Activated CD4-positive, alpha-beta T cell treated with anti-CD3 and anti-CD28 coated beads for 36 hours (primary cell): Measurements from ENCODE around the gene AMN1. TPM values are rescaled to one million over a fixed set of nuclear protein-coding genes. Genes with fewer than 3 reads are reported as not detected.

Experiments
- ATAC-seq: fragments of 200-7000 bp; cut with Tn5 transposase; one replicate; pipeline ENCODE4 v1.10.0; 2021; ENCODE audit warnings: mild to moderate bottlenecking, moderate library complexity
- CTCF ChIA-PET: fragments of 350-600 bp; sonication (Branson Sonifier 250); formaldehyde crosslinking; loops from one replicate; lab custom pipeline; 2021; ENCODE audit warnings: antibody characterized with exemption; lab: Charles Lee
- POLR2A ChIA-PET: fragments of 350-600 bp; sonication (Branson Sonifier 250); formaldehyde crosslinking; loops from one replicate; lab custom pipeline; 2021; ENCODE audit warnings: antibody characterized with exemption, inconsistent platforms; lab: Charles Lee
- DNase-seq: peaks from one replicate; pipeline ENCODE4 v3.0.0-alpha.2; 2020
- H3K27ac Mint-ChIP-seq: one replicate; pipeline ENCODE4 v1.8.0; 2021; ENCODE audit warnings: mixed read lengths
- H3K27me3 Mint-ChIP-seq: one replicate; pipeline ENCODE4 v1.8.0; 2021; ENCODE audit warnings: mixed read lengths
- H3K36me3 Mint-ChIP-seq: one replicate; pipeline ENCODE4 v1.8.0; 2021; ENCODE audit warnings: low read depth, mixed read lengths
- H3K4me1 Mint-ChIP-seq: one replicate; pipeline ENCODE4 v1.8.0; 2021; ENCODE audit warnings: mixed read lengths
- H3K4me3 Mint-ChIP-seq: one replicate; pipeline ENCODE4 v1.8.0; 2021; ENCODE audit warnings: mild to moderate bottlenecking, moderate library complexity, mixed read lengths
- H3K9me3 Mint-ChIP-seq: one replicate; pipeline ENCODE4 v1.8.0; 2021; ENCODE audit warnings: low read depth, mixed read lengths
- intact Hi-C, 2 experiments: fragments of 100-400 bp; cut with DNase I in 1 of 2; cut with micrococcal nuclease in 1 of 2; formaldehyde crosslinking; loops; one replicate each; pipeline versions ENCODE4 v1.14.2 to v1.15.1; 2022 to 2024; cut with DNase I, micrococcal nuclease
- total RNA-seq, 2 experiments: library from RNA; stranded (reverse); gene quantifications; one replicate each; pipeline ENCODE4 v1.2.3, GENCODE V29; 2021

AMN1 gene
- total RNA-seq, 2 experiments from 2014 or later = 5.1 to 5.8 TPM

DNA sequence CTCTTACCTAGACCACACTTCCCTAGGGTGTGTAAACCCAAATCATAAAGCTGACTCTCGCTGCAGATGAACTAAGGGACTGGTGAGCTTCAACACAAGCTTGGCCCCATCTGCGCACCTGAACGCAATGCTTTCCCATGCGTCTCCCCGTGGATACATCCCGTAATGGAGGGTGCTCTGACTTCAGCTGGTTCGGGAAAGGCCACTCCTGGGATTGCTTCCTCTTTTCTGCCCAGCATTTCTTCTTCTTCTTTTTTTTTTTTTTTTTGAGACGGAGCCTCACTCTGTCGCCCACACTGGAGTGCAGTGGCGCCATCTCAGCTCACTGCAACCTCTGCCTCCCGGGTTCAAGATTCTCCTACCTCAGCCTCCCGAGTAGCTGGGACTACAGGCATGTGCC, 97.0 kb downstream of the AMN1 start:
- POLR2A ChIA-PET = no interaction called here
- ATAC-seq (no peak), DNase-seq (no peak)
- no peaks in the 10 kb centered on the region for H3K9me3 Mint-ChIP-seq
- no peaks in the 10 kb centered on the region for H3K36me3 Mint-ChIP-seq
- H3K27ac Mint-ChIP-seq = no peak overlapping the region
- CTCF ChIA-PET = interaction anchor here (0.6 to 0.7 kb wide), 2 partner anchors 152 to 180 kb away, joined by 3 read pairs; no protein-coding TSS in a partner anchor
- no peak overlapping the region for H3K4me3 Mint-ChIP-seq
- no peaks in the 10 kb centered on the region for H3K27me3 Mint-ChIP-seq
- intact Hi-C loops = loop anchor here in 1 of 2 experiments (10.0 kb wide), 1 partner anchor 517 kb away; no protein-coding TSS in a partner anchor
- peaks cover 5% of the 10 kb centered on the region for H3K4me1 Mint-ChIP-seq

DNA sequence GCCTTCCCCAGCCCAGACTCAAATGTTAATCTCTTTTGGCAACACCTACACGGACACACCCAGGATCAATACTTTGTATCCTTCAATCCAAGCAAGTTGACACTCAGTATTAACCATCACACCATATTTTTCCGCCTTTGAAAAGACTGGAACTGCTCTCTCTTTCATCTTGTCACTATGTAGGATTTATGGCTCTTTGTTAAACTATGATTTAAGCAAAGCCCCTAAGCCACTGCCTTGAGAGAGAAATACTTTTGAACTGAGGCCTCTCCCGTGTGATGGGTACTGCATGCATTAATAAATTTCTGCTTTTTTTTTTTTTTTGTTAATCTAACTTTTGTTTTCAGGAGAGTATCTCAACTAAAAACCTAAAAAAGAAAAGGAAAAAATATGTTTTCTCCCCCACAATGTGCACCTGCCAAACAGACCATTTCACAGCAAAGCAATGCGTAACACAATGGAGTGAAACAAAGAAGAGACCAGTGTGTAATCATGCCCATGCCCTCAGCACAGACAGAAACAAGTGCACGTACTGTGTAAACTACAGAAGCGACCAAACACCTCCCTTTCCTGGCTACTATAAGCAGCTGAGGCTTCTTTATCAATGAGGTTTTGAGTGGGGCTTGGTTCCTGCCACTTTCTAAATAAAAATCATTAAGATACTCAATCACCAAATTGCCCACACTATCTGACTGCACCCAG, 97.6 kb downstream of the AMN1 start:
- Mint-ChIP-seq H3K36me3 (no peaks in the 10 kb centered on the region), H3K9me3 (no peaks in the 10 kb centered on the region), H3K27ac (no peak overlapping the region), H3K27me3 (no peaks in the 10 kb centered on the region), H3K4me3 (no peak overlapping the region), H3K4me1 (peaks cover under 1% of the 10 kb centered on the region)
- DNase-seq = no peak
- no peak for ATAC-seq
- ChIA-PET POLR2A (no interaction called here), CTCF (interaction anchor here (0.6 kb wide), 2 partner anchors 61 to 180 kb away, joined by 3 read pairs; no protein-coding TSS in a partner anchor)
- intact Hi-C loops = loop anchor here in 1 of 2 experiments (10.0 kb wide), 1 partner anchor 516 kb away; no protein-coding TSS in a partner anchor

DNA sequence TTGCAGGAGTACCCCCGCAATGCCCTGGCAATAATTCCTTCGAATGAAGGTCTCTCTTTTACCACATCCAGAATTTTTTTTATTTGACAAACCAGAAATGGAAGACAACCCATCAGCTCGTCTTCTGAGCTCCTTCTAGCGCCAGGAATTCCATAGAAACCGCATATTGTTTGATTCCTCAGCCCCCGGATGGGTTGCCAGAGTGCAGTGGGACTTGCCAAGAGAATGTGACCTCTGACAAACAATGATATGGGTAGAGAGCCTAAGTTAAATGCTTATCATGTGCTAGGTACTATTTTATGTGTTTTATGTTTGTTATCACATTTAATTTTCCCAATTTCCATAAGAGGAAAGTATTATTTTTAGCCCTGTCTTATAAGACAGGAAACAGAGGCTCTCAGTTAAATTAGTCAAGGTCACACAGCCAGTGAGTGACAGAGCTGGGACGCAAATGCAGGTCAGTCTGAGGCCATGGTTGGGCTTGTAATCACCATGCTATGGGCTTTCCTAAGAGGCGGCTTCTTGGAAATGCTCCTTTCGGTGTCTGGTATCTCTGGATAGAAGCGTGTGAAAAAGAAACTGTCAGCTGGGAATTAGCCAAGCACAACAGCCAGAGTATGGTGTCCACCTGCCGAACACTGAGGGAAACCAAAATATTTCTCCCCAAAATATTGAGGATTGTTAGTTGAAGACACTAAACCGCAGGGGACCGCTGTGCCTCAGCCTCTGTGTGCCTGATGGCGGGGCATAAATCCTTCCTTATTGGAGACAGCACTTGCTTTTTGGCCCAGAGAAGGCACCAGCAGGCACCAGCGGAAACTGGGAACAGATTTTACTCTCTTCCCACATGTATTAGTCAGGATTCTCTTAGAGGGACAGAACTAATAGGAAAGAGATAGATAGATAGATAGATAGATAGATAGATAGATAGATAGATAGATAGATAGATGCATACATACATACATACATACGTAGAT, 98.8 kb downstream of the AMN1 start:
- POLR2A ChIA-PET = no interaction called here
- Mint-ChIP-seq H3K4me3 (no peak overlapping the region), H3K27me3 (no peaks in the 10 kb centered on the region), H3K4me1 (peaks cover 3% of the 10 kb centered on the region), H3K36me3 (no peaks in the 10 kb centered on the region), H3K9me3 (no peaks in the 10 kb centered on the region), H3K27ac (no peak overlapping the region)
- CTCF ChIA-PET = interaction anchor here (0.7 kb wide), 1 partner anchor 819 kb away, joined by 3 read pairs; no protein-coding TSS in a partner anchor
- intact Hi-C loops = loop anchor here in 1 of 2 experiments (10.0 kb wide), 1 partner anchor 515 kb away; no protein-coding TSS in a partner anchor
- ATAC-seq (no peak), DNase-seq (no peak)

DNA sequence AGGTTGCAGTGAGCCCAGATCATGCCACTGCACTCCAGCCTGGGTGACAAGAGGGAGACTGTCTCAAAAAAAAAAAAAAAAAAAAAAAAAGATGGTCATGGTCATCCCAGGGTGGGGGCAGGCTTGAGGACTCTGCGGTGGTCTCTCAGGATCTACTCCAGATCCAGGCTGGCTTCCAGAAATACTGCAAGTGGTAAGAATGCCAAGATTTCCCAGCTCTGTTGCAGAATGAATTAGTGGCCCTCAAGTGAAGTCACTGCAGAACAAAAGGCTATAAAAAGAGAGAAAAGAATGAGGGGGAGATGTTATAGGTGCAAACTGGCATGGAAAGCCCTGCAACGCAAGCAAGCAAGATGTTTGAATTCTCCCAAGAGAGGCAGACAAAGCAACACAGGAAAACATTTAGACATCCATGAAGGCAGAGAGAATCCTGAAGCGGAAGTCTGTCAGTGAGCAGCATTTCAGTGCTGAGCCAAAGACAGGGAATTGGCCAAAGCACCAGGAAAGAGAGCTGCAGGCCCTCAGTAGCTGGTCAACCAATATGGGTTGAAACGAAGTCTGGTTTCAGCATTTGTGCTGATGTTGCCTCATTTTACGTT, 101.3 kb downstream of the AMN1 start:
- no peaks in the 10 kb centered on the region for H3K27me3 Mint-ChIP-seq

DNA sequence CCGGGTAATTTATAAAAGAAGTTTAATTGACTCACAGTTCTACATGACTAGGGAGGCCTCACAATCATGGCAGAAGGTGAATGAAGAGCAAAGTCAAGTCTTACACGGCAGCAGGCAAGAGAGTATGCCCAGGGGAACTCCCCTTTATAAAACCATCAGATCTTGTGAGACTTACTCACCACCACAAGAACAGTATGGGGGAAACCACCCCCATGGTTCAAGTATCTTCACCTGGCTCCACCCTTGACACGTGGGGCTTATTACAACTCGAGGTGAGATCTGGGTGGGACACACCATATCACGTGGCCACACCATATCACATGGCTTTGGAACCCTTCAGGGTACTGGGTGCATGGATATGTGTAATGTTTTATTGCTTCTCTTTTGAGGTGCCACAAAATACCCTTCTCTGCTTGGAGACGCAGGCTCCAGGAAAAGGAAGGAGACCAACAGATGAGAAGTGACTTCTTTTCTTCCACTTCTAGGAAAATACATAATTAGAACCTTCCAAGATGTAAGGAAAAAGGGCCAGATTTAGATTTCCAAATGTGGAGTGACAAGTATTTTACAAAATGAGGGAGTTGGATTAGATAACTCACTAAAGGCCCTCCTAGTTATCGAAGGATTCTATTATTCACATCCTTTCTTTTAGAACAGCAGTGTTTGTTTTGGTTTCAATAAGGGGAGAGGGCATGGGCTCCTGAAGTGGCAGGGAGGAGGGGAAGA, 102.4 kb downstream of the AMN1 start:
- H3K36me3 Mint-ChIP-seq = no peaks in the 10 kb centered on the region
- DNase-seq (peak; percentile 9), ATAC-seq (peak; percentile 49)
- H3K4me1 Mint-ChIP-seq = peaks cover 3% of the 10 kb centered on the region
- no peaks in the 10 kb centered on the region for H3K27me3 Mint-ChIP-seq
- POLR2A ChIA-PET = no interaction called here
- no peak overlapping the region for H3K4me3 Mint-ChIP-seq
- no peaks in the 10 kb centered on the region for H3K9me3 Mint-ChIP-seq
- CTCF ChIA-PET = no interaction called here
- intact Hi-C loops = no loop called here
- H3K27ac Mint-ChIP-seq = no peak overlapping the region

More for the DNA sequence above, 101.3 kb downstream of the AMN1 start:
- Mint-ChIP-seq H3K36me3 (no peaks in the 10 kb centered on the region), H3K4me1 (peaks cover 3% of the 10 kb centered on the region), H3K4me3 (no peak overlapping the region), H3K9me3 (no peaks in the 10 kb centered on the region), H3K27ac (no peak overlapping the region)
- ATAC-seq = no peak
- intact Hi-C loops = no loop called here
- no peak for DNase-seq
- CTCF ChIA-PET = interaction anchor here (1.0 kb wide), 1 partner anchor 32 kb away, joined by 3 read pairs; the partner anchor contains the start of gene ETFBKMT
- POLR2A ChIA-PET = interaction anchor here (0.5 kb wide), 1 partner anchor 340 kb away, joined by 3 read pairs; no protein-coding TSS in a partner anchor

DNA sequence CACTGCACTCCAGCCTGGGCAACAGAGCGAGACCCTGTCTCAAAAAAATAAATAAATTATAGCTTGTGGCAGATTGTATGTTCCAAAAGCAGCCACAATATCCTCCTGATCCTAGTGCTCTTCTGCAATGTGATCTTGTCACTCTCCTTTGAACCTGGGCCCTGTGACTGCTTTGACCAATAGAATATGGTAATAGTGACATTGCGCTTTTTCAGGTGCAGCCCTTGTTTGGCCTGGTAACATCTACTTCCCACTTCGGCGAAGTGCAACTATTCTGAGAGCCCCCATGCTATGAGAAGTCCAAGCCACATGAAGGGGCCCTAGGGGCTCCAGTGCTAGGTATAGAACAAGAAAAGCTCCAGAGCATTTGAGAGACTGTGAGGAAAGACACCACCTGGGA, 106.8 kb downstream of the AMN1 start:
- intact Hi-C loops = no loop called here
- Mint-ChIP-seq H3K27me3 (no peaks in the 10 kb centered on the region), H3K36me3 (no peaks in the 10 kb centered on the region), H3K27ac (no peak overlapping the region), H3K4me1 (peaks cover 3% of the 10 kb centered on the region), H3K4me3 (no peak overlapping the region), H3K9me3 (no peaks in the 10 kb centered on the region)
- POLR2A ChIA-PET = no interaction called here
- CTCF ChIA-PET = no interaction called here
- no peak for DNase-seq
- ATAC-seq = no peak

Other genes with a start within 250 kb of the AMN1 start
- under 1 TPM; 0.32 to 0.48 TPM for gene DENND5B, start 137.9 kb downstream of the AMN1 start, total RNA-seq
- 1 to 10 TPM in 1 of 2 experiments, under 1 TPM in 1; 0.35 to 1.4 TPM for gene ETFBKMT, start 69.3 kb downstream of the AMN1 start, total RNA-seq
- 10 to 100 TPM; 52.0 to 78.8 TPM for gene RESF1, start 230.4 kb upstream of the AMN1 start, total RNA-seq